HL-60/S4 (cell line): ENCODE data around the gene PRICKLE3.

Experiments used
- in situ Hi-C: fragments of 300-500 bp; cut with MboI; formaldehyde crosslinking; loops from 2 replicates; pipeline ENCODE4 v1.14.3; 2022; ENCODE audit warnings: low sequenced_read_pairs

Gene PRICKLE3

GRCh38 chrX:49208399-49208798, 22.2 kb upstream of the PRICKLE3 start:
- in situ Hi-C loops, result no loop called here

DNA sequence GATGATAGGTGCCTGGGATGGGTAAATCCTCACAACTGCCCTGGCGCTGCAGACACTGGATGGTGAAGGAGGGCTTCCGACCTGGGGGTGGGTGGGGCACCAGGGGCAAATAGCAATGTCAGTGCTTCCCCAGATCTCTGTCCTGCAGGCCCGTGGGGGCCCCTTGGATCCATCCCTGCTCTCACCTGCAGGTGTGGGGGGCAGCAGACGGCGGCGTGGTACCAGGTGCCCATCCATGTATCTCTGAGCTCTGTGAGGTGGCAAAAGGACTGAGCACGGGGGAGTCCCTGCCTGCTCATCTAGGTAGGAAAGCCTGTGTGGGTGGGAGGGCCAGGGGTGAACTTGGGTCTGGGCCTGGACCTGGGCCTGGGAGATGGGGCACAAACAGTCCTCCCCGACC, 20.4 kb upstream of the PRICKLE3 start:
- in situ Hi-C loops, result no loop called here

DNA sequence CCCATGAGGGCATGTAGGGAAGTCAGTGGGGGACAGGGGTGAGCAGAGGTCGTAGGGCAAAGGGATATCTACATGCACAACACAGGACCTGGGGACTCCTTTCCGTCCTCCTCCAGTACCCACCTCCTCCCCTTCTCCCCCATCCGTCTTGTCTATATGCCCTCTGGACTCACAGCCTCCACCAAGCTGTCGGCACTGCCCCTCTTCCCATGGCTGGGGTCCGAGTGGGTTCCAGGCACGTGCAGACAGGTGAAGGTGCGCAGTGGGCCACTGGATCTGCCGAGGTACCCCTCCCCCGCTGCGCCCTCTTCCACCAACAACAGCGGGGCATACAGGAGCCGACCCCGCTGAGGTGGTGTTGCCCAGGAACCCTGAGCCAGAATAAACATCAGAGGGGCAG, 19.3 kb upstream of the PRICKLE3 start:
- in situ Hi-C loops, result no loop called here

GRCh38 chrX:49204709-49205108, 18.5 kb upstream of the PRICKLE3 start:
- in situ Hi-C loops, result no loop called here

- in situ Hi-C loops, result no loop called here
Observed at GRCh38 chrX:49204017-49204416, 17.8 kb upstream of the PRICKLE3 start.

DNA sequence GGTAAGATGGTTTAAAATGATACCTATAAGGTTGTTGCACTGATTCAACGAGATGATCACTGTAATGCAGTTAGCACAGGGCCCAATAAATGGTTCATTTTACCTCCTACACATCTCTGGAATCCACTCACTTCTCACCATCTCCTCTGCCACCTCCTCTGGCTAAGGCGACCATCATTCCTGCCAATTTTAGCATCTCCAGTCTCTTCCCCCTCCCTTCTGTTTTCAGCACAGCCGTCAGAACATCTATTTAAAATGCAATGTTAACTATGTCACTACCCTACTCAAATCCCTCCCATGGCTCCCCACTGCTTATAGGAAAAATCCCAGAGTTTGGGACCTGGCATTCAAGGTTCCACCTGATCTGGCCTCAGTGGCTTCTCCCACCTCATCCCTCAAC, 17.4 kb upstream of the PRICKLE3 start:
- in situ Hi-C loops, result no loop called here

GRCh38 chrX:49202022-49202421, 15.8 kb upstream of the PRICKLE3 start:
- in situ Hi-C loops, result no loop called here

GRCh38 chrX:49199906-49200771, 14.0 kb upstream of the PRICKLE3 start, which contains the start of gene SYP:
SYP (minus strand) TSS chrX:49200193; CDS start chrX:49200186, 7 bp downstream.
- in situ Hi-C loops, result no loop called here

DNA sequence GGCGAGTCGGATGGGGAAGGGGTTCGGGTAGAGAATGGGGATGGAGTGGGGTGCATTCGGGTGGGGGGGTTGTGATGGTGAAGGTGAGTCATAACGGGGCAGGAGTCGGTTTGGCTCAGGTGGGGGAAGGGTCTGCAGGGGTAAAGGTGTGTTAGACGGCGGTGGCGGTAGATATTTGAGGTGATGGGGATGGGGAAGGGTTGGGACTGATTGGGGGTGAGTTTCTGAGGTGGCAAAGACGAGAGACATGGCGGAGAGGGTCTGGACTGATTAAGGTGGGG, 13.1 kb upstream of the PRICKLE3 start:
- in situ Hi-C loops, result no loop called here

GRCh38 chrX:49198540-49199314, 12.6 kb upstream of the PRICKLE3 start:
- in situ Hi-C loops, result no loop called here

DNA sequence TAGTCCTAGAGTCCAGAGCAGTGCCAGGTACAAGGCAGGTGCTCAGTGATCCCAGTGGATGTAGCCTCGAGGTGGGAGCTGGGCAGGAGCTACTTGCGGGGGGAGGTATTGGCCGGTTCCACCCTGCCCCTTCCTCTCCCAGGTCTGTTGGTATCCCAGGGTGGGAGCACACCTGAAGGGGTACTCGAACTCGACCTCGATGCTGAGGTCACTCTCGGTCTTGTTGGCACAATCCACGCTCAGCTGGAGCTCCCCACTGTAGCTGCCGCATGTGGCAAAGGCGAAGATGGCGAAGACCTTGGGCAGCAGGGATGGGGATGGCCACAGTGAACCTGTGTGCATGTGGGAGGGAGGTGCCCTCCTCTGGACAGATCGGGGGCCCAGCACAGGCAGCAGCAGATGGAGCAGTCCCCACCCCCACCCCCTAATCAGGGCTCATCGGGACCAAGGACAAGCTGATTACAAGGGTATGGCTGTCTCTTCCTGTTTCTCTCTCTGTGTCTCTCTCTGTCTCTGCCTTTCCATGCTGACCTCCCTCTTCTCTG, 11.4 kb upstream of the PRICKLE3 start:
- in situ Hi-C loops, result no loop called here

GRCh38 chrX:49193542-49193964, 7.4 kb upstream of the PRICKLE3 start:
- in situ Hi-C loops, result no loop called here

DNA sequence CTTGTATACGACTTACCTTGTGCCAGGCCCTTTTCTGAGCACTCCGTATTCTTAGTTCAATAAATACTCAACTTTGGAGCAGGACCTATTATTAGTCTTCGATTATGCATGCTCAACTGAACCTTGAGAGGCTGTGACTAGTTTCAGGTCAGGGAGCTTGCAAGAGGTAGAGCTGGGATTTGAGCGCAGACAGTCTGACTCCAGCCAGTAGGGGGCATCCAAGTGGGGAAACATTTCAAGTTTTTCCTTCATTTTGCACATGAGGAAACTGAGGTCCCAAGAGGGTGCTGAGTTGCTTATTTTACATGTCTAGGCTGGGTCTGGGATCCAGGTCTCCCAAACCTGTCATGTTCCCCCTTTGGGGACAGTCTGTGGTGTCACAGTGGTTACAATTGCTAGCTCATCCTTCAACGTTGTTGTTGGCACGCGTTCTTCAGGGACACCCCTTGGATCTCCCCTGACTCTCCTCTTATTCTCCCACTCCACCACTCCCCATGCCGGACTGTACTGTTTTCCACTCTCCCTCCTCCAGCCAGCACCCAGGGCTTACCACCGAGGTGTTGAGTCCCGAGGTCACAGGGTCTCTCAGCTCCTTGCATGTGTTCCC, 6.7 kb upstream of the PRICKLE3 start:
- in situ Hi-C loops, result no loop called here

DNA sequence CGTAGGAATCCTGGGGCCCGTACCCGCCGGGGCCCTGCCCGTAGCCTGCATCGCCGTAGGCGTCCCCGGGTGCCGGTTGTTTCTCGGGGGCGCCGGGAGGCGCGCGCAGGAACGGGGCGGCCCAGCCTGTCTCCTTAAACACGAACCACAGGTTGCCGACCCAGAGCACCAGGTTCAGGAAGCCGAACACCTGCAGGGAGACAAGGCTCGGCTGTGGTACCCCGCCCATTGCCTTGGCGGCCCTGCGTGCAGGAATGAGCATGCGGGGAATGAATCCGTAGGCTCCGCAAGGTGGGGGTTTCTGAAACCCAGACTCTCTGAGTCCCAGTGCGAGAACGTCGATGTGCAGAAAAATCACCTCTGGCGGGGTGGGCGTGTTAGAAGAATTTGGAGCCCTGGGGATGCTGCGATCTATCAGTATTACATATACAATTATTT, 5.4 kb upstream of the PRICKLE3 start:
- in situ Hi-C loops, result no loop called here

DNA sequence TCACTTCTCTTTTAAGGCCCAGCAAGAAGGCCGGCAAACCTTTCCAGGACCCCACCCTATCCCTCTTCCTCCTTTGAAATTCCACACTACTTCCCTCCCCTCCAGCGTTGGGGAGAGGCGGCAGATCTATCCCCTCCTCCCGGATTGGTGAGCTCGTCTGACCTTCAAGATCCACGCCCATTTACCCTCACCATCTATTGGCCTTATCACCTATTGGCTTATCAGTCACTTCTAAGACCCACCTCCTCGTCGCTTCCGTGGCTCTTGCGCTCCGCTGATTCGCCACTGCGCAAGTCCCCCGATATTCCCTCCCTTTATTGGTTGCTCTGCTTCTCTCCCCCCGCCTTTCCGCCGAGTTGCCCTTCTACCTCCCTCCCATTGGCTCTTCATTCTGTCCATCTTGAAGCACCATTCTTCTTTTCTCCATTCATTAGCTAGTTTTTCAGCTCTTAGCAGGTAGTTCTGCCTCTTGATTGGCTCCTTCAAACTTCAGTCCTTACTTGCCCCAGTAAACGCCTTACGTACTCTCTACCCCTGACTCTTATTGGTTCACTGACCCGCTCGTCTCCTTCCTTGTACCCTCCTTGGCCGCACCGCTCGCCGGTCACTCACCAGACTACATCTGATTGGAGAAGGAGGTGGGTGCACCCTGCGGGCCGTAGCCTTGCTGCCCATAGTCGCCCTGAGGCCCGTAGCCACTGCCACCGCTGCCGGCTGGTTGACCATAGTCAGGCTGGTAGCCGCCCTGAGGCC, 4.8 kb upstream of the PRICKLE3 start:
- in situ Hi-C loops, result no loop called here

- in situ Hi-C loops, result no loop called here
Observed at GRCh38 chrX:49189606-49190005, 3.4 kb upstream of the PRICKLE3 start.

- in situ Hi-C loops, result no loop called here
Observed at GRCh38 chrX:49188468-49189076, 2.4 kb upstream of the PRICKLE3 start.

GRCh38 chrX:49187526-49187925, 1.4 kb upstream of the PRICKLE3 start:
- in situ Hi-C loops, result no loop called here

- in situ Hi-C loops, result no loop called here
Observed at GRCh38 chrX:49187028-49187394, 838 bp upstream of the PRICKLE3 start.
